ENCODE data around the gene SOX5.
"Not testable (repeated sequence)": the region's sequence is repeated elsewhere in the genome, so short reads cannot be mapped to it uniquely, and the experiment has no call there.

SOX5 gene

DNA sequence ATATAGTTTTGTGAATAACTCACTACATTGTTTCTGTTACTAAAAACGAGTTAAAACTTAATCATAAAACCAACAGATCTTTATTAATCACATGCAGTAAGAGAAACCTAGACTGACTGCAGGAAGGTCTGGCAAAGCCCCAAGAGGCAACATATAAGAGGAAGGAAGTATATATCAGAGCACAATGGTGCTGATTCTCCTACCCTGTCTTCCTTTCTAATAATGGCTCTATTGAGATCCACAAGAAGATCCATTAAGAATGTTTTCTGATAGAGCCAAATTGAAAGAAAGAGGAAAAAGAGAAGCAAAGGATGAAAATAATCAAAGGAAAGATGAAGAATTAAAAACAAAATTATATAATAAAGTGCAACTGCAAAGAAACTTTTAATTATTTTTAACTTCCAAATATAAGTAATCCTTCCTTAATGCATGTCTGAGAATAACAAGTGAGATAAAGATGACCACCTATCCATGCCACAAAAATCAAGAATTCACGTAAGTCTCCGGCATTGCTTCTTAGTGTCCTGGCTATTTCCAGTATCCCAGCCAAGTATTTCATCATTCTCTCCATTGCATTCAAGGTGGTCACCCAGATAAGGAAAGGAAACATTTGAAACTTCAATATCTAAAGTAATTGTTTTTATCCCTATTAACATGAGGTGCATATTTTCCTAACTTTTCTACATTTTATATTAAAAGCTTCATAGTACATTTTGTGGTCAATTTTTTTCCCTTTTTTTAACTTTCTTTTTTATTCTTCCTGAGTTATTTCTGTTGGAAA, 62.2 kb downstream of the SOX5 start:
- Mint-ChIP-seq H3K36me3 (no peaks in the 10 kb centered on the region), H3K27ac (no peak overlapping the region), H3K9me3 (ENCODE audit: low read depth) (no peaks in the 10 kb centered on the region), H3K27me3 (no peaks in the 10 kb centered on the region), H3K4me3 (no peak overlapping the region), H3K4me1 (ENCODE audit: low read depth) (no peaks in the 10 kb centered on the region)

- H3K4me1 Mint-ChIP-seq (ENCODE audit: low read depth): no peaks in the 10 kb centered on the region
- H3K27me3 Mint-ChIP-seq: no peaks in the 10 kb centered on the region
- H3K36me3 Mint-ChIP-seq: no peaks in the 10 kb centered on the region
- no peak overlapping the region for H3K4me3 Mint-ChIP-seq
- no peak overlapping the region for H3K27ac Mint-ChIP-seq
- peaks cover 3% of the 10 kb centered on the region for H3K9me3 Mint-ChIP-seq (ENCODE audit: low read depth)
Observed at GRCh38 chr12:23885394-23885793, 64.1 kb downstream of the SOX5 start.

- Mint-ChIP-seq H3K27ac (no peak overlapping the region), H3K36me3 (no peaks in the 10 kb centered on the region), H3K4me1 (ENCODE audit: low read depth) (no peaks in the 10 kb centered on the region), H3K9me3 (ENCODE audit: low read depth) (peaks cover 3% of the 10 kb centered on the region), H3K4me3 (no peak overlapping the region), H3K27me3 (no peaks in the 10 kb centered on the region)
Observed at GRCh38 chr12:23884909-23885308, 64.6 kb downstream of the SOX5 start.

- H3K9me3 Mint-ChIP-seq (ENCODE audit: low read depth): peaks cover 3% of the 10 kb centered on the region
- no peaks in the 10 kb centered on the region for H3K36me3 Mint-ChIP-seq
- no peaks in the 10 kb centered on the region for H3K4me1 Mint-ChIP-seq (ENCODE audit: low read depth)
- H3K4me3 Mint-ChIP-seq: no peak overlapping the region
- no peak overlapping the region for H3K27ac Mint-ChIP-seq
- H3K27me3 Mint-ChIP-seq: no peaks in the 10 kb centered on the region
Observed at GRCh38 chr12:23880988-23881387, 68.5 kb downstream of the SOX5 start.

GRCh38 chr12:23876618-23877017, 72.9 kb downstream of the SOX5 start:
- not testable (repeated sequence) for H3K4me1 Mint-ChIP-seq (ENCODE audit: low read depth); H3K36me3 Mint-ChIP-seq; H3K9me3 Mint-ChIP-seq (ENCODE audit: low read depth); H3K4me3 Mint-ChIP-seq; H3K27me3 Mint-ChIP-seq; H3K27ac Mint-ChIP-seq

- Mint-ChIP-seq H3K27me3 (no peaks in the 10 kb centered on the region), H3K4me1 (ENCODE audit: low read depth) (no peaks in the 10 kb centered on the region), H3K27ac (no peak overlapping the region), H3K4me3 (no peak overlapping the region), H3K36me3 (no peaks in the 10 kb centered on the region), H3K9me3 (ENCODE audit: low read depth) (peaks cover 21% of the 10 kb centered on the region)
Observed at GRCh38 chr12:23867794-23868193, 81.7 kb downstream of the SOX5 start.

- H3K4me3 Mint-ChIP-seq: no peak overlapping the region
- H3K36me3 Mint-ChIP-seq: no peaks in the 10 kb centered on the region
- H3K9me3 Mint-ChIP-seq (ENCODE audit: low read depth): peaks cover 17% of the 10 kb centered on the region
- H3K4me1 Mint-ChIP-seq (ENCODE audit: low read depth): no peaks in the 10 kb centered on the region
- H3K27ac Mint-ChIP-seq: no peak overlapping the region
- no peaks in the 10 kb centered on the region for H3K27me3 Mint-ChIP-seq
Observed at GRCh38 chr12:23862701-23863100, 86.8 kb downstream of the SOX5 start.

GRCh38 chr12:23860019-23860418, 89.5 kb downstream of the SOX5 start:
- no peaks in the 10 kb centered on the region for H3K36me3 Mint-ChIP-seq
- H3K4me1 Mint-ChIP-seq (ENCODE audit: low read depth): no peaks in the 10 kb centered on the region
- H3K27ac Mint-ChIP-seq: no peak overlapping the region
- H3K27me3 Mint-ChIP-seq: no peaks in the 10 kb centered on the region
- peaks cover 7% of the 10 kb centered on the region for H3K9me3 Mint-ChIP-seq (ENCODE audit: low read depth)
- no peak overlapping the region for H3K4me3 Mint-ChIP-seq

DNA sequence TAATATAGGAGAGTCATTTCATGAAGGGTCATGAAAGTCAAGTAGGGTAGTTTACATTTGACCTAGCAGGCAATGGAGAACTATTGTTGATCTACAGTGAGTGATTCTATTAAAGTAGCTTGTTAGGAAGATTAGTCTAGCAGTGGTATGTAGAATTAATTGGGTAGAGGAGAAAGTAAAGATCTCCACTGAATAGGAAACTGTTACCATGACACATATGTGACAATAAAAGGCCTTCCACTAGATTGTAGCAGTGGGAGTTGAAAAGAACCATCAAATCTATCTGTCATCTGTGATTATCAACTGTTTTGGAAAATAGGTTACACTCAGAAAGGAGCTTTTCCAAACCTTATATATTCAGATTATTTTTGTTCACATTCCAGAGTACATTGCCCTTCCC, 92.3 kb downstream of the SOX5 start:
- H3K36me3 Mint-ChIP-seq: no peaks in the 10 kb centered on the region
- no peak overlapping the region for H3K4me3 Mint-ChIP-seq
- peaks cover 7% of the 10 kb centered on the region for H3K9me3 Mint-ChIP-seq (ENCODE audit: low read depth)
- no peak overlapping the region for H3K27ac Mint-ChIP-seq
- no peaks in the 10 kb centered on the region for H3K4me1 Mint-ChIP-seq (ENCODE audit: low read depth)
- no peaks in the 10 kb centered on the region for H3K27me3 Mint-ChIP-seq

DNA sequence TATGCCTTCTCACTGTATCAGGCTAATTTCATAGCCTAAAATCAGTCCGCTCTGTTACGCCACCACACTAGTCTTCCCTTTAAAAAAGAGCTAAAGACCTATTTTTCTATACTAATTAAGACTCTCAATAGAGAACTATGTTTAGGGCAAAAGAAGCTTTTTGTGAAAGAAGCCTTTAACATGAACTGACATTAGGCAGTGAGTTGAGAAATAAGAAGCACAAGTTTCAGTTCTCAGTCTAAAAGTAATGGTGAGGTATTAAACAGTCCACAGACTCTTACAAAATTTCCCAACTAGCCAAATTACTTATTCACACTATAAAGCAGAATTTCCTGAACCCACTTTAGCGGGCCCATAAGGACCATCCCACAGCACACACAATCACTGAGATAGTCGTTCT, 93.7 kb downstream of the SOX5 start:
- no peaks in the 10 kb centered on the region for H3K36me3 Mint-ChIP-seq
- no peak overlapping the region for H3K27ac Mint-ChIP-seq
- peaks cover 7% of the 10 kb centered on the region for H3K9me3 Mint-ChIP-seq (ENCODE audit: low read depth)
- no peak overlapping the region for H3K4me3 Mint-ChIP-seq
- no peaks in the 10 kb centered on the region for H3K27me3 Mint-ChIP-seq
- H3K4me1 Mint-ChIP-seq (ENCODE audit: low read depth): no peaks in the 10 kb centered on the region

- Mint-ChIP-seq H3K27me3 (no peaks in the 10 kb centered on the region), H3K4me1 (ENCODE audit: low read depth) (no peaks in the 10 kb centered on the region), H3K27ac (no peak overlapping the region), H3K4me3 (no peak overlapping the region), H3K9me3 (ENCODE audit: low read depth) (peaks cover 3% of the 10 kb centered on the region), H3K36me3 (no peaks in the 10 kb centered on the region)
Observed at GRCh38 chr12:23854598-23854997, 94.9 kb downstream of the SOX5 start.

DNA sequence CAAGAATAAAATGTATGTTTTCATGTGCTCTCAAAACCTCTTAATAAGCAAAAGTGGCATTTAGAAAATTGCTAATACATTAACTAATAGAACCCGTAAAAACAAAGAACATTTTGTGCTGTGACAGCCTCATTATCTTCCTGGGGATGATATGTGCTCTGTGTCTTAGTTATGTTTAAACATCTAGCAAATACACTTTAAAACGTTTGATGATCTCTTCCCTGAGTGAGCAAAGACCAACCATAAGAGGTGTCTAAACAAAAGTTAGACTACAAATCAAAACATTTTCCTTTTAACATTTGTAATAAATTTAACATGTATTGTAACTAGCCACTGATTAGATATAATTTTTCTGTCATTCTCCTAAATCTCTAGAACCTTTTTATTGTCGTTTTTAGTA, 95.8 kb downstream of the SOX5 start:
- Mint-ChIP-seq H3K36me3 (no peaks in the 10 kb centered on the region), H3K9me3 (ENCODE audit: low read depth) (no peaks in the 10 kb centered on the region), H3K27me3 (no peaks in the 10 kb centered on the region), H3K4me1 (ENCODE audit: low read depth) (no peaks in the 10 kb centered on the region), H3K27ac (no peak overlapping the region), H3K4me3 (no peak overlapping the region)

DNA sequence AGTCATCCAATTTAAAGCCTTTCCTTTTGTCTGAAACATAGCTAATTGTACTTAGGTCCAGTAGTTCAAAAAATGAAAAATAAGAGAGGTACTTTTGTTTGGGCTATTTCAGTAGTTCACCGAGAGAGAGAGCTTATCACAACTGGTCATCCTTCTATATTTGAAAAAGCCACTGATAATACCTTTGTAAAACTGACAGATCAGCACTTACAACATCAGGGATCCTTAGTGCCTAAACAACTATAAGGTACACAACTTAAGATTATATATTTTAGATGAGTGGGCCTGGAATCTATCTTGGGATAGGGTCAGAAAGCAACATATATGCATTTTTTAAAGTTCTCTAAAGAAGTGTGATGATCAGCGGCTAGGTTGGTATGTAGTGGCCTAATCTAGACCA, 97.9 kb downstream of the SOX5 start:
- no peaks in the 10 kb centered on the region for H3K27me3 Mint-ChIP-seq
- no peaks in the 10 kb centered on the region for H3K4me1 Mint-ChIP-seq (ENCODE audit: low read depth)
- no peaks in the 10 kb centered on the region for H3K9me3 Mint-ChIP-seq (ENCODE audit: low read depth)
- H3K4me3 Mint-ChIP-seq: no peak overlapping the region
- H3K27ac Mint-ChIP-seq: no peak overlapping the region
- H3K36me3 Mint-ChIP-seq: no peaks in the 10 kb centered on the region

GRCh38 chr12:23847857-23848256, 101.6 kb downstream of the SOX5 start:
- H3K27ac Mint-ChIP-seq: no peak overlapping the region
- no peaks in the 10 kb centered on the region for H3K27me3 Mint-ChIP-seq
- no peaks in the 10 kb centered on the region for H3K4me1 Mint-ChIP-seq (ENCODE audit: low read depth)
- no peaks in the 10 kb centered on the region for H3K9me3 Mint-ChIP-seq (ENCODE audit: low read depth)
- H3K36me3 Mint-ChIP-seq: no peaks in the 10 kb centered on the region
- H3K4me3 Mint-ChIP-seq: no peak overlapping the region

- no peaks in the 10 kb centered on the region for H3K27me3 Mint-ChIP-seq
Observed at GRCh38 chr12:23843958-23844357, 105.5 kb downstream of the SOX5 start.

DNA sequence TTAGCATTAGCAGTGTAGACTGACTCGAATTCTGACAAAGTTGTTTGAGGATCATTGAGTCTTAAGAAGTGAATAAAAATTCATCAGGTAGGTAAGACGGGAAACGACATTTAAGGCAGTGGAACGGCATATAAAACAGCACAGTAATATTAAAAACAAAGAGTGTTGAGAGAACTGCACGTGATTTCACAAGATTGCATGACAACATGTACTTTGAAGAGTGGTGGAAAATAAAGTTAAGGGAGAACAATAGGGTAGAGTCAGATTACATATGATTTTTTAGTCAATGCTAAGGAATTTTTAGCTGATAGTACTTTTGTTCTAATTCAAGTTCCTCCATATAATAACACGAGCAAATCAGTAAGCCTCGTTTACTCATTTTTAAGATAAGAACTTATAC, 115.4 kb downstream of the SOX5 start:
- no peaks in the 10 kb centered on the region for H3K27me3 Mint-ChIP-seq
- no peaks in the 10 kb centered on the region for H3K4me1 Mint-ChIP-seq (ENCODE audit: low read depth)
- H3K36me3 Mint-ChIP-seq: no peaks in the 10 kb centered on the region
- no peak overlapping the region for H3K4me3 Mint-ChIP-seq
- no peak overlapping the region for H3K27ac Mint-ChIP-seq
- H3K9me3 Mint-ChIP-seq (ENCODE audit: low read depth): no peaks in the 10 kb centered on the region

More at GRCh38 chr12:23843958-23844357, 105.5 kb downstream of the SOX5 start:
- Mint-ChIP-seq H3K9me3 (ENCODE audit: low read depth) (no peaks in the 10 kb centered on the region), H3K4me1 (ENCODE audit: low read depth) (no peaks in the 10 kb centered on the region), H3K36me3 (no peaks in the 10 kb centered on the region), H3K27ac (no peak overlapping the region), H3K4me3 (no peak overlapping the region)

Measured in activated naive CD8-positive, alpha-beta T cell (primary cell).